HCT116 (cell line): ENCODE results near the gene ATG4D. TPM values are rescaled to one million over a fixed set of nuclear protein-coding genes. Genes with fewer than 3 reads are reported as not detected.

Experiments
- ATAC-seq: fragments of 200-7000 bp; cut with Tn5 transposase; 2 replicates; pipeline ENCODE4 v1.9.1; 2020; ENCODE audit warnings: mild to moderate bottlenecking, moderate library complexity
- BruUV-seq: library from RNA; stranded (reverse); fragments of 400-500 nt; replicated peaks from 2 replicates; lab custom pipeline; 2021; lab: Mats Ljungman, UMichigan
- CTCF ChIA-PET: fragments of 300-600 bp; sonication (Branson Sonifier 250); formaldehyde crosslinking; loops from one replicate; lab custom pipeline; 2021; ENCODE audit warnings: antibody characterized with exemption; lab: Charles Lee
- POLR2A ChIA-PET: fragments of 300-600, 350-600 bp; sonication (Branson Sonifier 250); formaldehyde crosslinking; loops from one replicate; lab custom pipeline; 2021; ENCODE audit warnings: antibody characterized with exemption; lab: Charles Lee
- RAD21 ChIA-PET, 2 experiments: fragments of 300-600 bp; sonication (Branson Sonifier 250); formaldehyde crosslinking; loops; one replicate each; lab custom pipeline; 2023; ENCODE audit warnings: low total read pairs in 2 of 2; ENCODE audit not compliant: uncharacterized antibody in 2 of 2, unreplicated experiment in 2 of 2, low non-redundant PET in 1 of 2; lab: Charles Lee
- DNase-seq: peaks from one replicate; pipeline ENCODE4 v3.0.0-alpha.2; 2010; ENCODE audit warnings: low read depth, low spot score
- H2AFZ ChIP-seq: fragments of 200-600 bp; shearing (Covaris generic), sonication (generic); 2 replicates; pipeline ENCODE4 v1.6.1; 2017; ENCODE audit warnings: low read depth, mixed run types, mixed read lengths, antibody characterized with exemption, low read length; ENCODE audit not compliant: poor library complexity, severe bottlenecking
- H3K27ac ChIP-seq: 2 replicates; pipeline ENCODE4 v1.5.1; 2012; ENCODE audit warnings: low read depth, low read length
- H3K27me3 ChIP-seq: fragments of 200-600 bp; sonication (generic); 2 replicates; pipeline ENCODE4 v1.6.1; 2016; ENCODE audit warnings: mixed run types, low read length, mixed read lengths; ENCODE audit not compliant: insufficient read depth
- H3K36me3 ChIP-seq, 2 experiments: fragments of 200-500 bp in 1 of 2; fragments of 200-600 bp in 1 of 2; sonication (Bioruptor generic) in 1 of 2; sonication (generic) in 1 of 2; 2 replicates each; pipeline versions ENCODE4 v1.5.1 to v1.6.1; 2014 to 2016; ENCODE audit warnings: low read length in 2 of 2, inconsistent platforms in 1 of 2, mixed read lengths in 1 of 2, mixed run types in 1 of 2; ENCODE audit not compliant: insufficient read depth in 2 of 2, control insufficient read depth in 1 of 2
- H3K4me1 ChIP-seq, 2 experiments: fragments of 200-600 bp in 1 of 2; sonication (generic) in 1 of 2; 2 replicates each; pipeline versions ENCODE4 v1.5.1 to v1.6.1; 2012 to 2017; ENCODE audit warnings: low read length in 2 of 2, inconsistent platforms in 1 of 2, mild to moderate bottlenecking in 1 of 2, mixed read lengths in 1 of 2, mixed run types in 1 of 2, moderate library complexity in 1 of 2; ENCODE audit not compliant: insufficient read depth in 2 of 2, control insufficient read depth in 1 of 2
- H3K4me2 ChIP-seq: fragments of 200-600 bp; sonication (generic); 2 replicates; pipeline ENCODE4 v1.6.1; 2017; ENCODE audit warnings: mixed run types, low read length, mixed read lengths
- H3K4me3 ChIP-seq, 2 experiments: fragments of 200-600 bp in 1 of 2; sonication (generic) in 1 of 2; replicated peaks in 1 of 2; 2 replicates each; pipeline ENCODE4 v1.5.1; 2011 to 2016; ENCODE audit warnings: low read length in 2 of 2, control low read depth in 1 of 2, low read depth in 1 of 2, mild to moderate bottlenecking in 1 of 2, mixed read lengths in 1 of 2, mixed run types in 1 of 2
- H3K79me2 ChIP-seq: fragments of 200-600 bp; sonication (generic); 2 replicates; pipeline ENCODE4 v1.6.1; 2017; ENCODE audit warnings: mild to moderate bottlenecking, mixed run types, low read length, moderate library complexity, mixed read lengths; ENCODE audit not compliant: insufficient read depth
- H3K9ac ChIP-seq: fragments of 200-600 bp; sonication (generic); 2 replicates; pipeline ENCODE4 v1.6.1; 2016; ENCODE audit warnings: low read length, mixed read lengths
- H3K9me2 ChIP-seq: fragments of 200-600 bp; sonication (generic), shearing (Covaris generic); 2 replicates; pipeline ENCODE4 v1.6.1; 2017; ENCODE audit warnings: mixed run types, mild to moderate bottlenecking, moderate library complexity; ENCODE audit not compliant: insufficient read depth
- H3K9me3 ChIP-seq, 2 experiments: fragments of 200-500 bp in 1 of 2; fragments of 200-600 bp in 1 of 2; sonication (Bioruptor generic) in 1 of 2; sonication (generic) in 1 of 2; 2 replicates each; pipeline ENCODE4 v1.6.1; 2014 to 2017; ENCODE audit warnings: low read length in 2 of 2, mixed read lengths in 2 of 2, inconsistent platforms in 1 of 2, low read depth in 1 of 2, mild to moderate bottlenecking in 1 of 2, mixed run types in 1 of 2, moderate library complexity in 1 of 2; ENCODE audit not compliant: control insufficient read depth in 1 of 2, insufficient read depth in 1 of 2
- H4K20me1 ChIP-seq: fragments of 200-600 bp; sonication (generic), shearing (Covaris generic); 2 replicates; pipeline ENCODE4 v1.6.1; 2017; ENCODE audit warnings: mixed run types, mild to moderate bottlenecking, moderate library complexity; ENCODE audit not compliant: insufficient read depth
- CBX3 ChIP-seq: IDR thresholded peaks from 2 replicates; pipeline ENCODE4 v1.6.1; 2012; ENCODE audit warnings: low read depth
- EGR1 ChIP-seq: IDR thresholded peaks from 2 replicates; pipeline ENCODE4 v1.6.1; 2012; ENCODE audit warnings: low read depth
- intact Hi-C: fragments of 100-400 bp; cut with micrococcal nuclease; formaldehyde crosslinking; loops from 2 replicates; pipeline ENCODE4 v1.10.0; 2022
- total RNA-seq: library from RNA; stranded (reverse); gene quantifications from one replicate; pipeline ENCODE4 v1.2.1, GENCODE V29; 2021; ENCODE audit not compliant: unreplicated experiment
- TF ChIP-seq, protein P1 (sequence below): IDR thresholded peaks from 2 replicates; pipeline ENCODE4 v1.6.1; 2011; ENCODE audit warnings: mild to moderate bottlenecking, low read length, moderate library complexity; ENCODE audit not compliant: insufficient replicate concordance; ENCODE audit errors: extremely low read depth
- TF ChIP-seq, protein P2 (sequence below), 3 experiments: fragments of 200-600 bp in 1 of 3; sonication (generic) in 1 of 3; IDR thresholded peaks in 2 of 3; conservative IDR thresholded peaks in 1 of 3; 2 replicates each; pipeline ENCODE4 v1.5.1; 2012 to 2017; ENCODE audit warnings: low read depth in 2 of 3, low read length in 2 of 3, antibody characterized with exemption in 1 of 3, borderline replicate concordance in 1 of 3, control low read depth in 1 of 3, mild to moderate bottlenecking in 1 of 3, mixed read lengths in 1 of 3, mixed run types in 1 of 3, moderate library complexity in 1 of 3; ENCODE audit not compliant: insufficient read depth in 1 of 3

Gene ATG4D
- total RNA-seq, 1 experiment from 2014 or later: 45.4 TPM

DNA sequence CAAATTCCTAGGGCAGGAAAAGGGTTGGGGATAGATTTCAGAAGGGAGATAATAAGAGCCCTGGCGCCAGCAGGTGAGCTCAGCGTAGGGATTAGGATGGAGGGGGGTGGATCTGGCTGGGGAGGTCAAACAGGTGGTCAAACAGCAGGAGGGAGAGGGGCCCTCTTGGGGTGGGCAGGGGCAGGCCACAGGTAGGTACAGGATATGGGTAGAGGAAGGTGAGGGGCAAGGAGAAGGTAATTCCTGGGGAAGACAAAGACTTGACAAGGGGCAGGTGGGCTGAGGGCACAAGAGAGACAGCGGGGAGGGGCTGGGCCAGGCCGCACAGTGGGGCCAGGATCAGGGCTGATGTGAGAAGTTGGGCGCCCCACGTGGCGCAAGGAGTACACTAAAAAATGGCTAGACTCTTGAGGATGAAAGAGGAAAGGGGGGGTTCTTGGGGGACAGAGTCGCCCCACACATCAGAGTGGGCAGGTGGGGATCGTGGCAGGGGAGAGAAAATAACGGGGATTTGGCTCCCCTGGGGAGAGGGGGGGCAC, 21.4 kb downstream of the ATG4D start:
- Histone ChIP-seq H3K9ac (peak overlapping the region; percentile 99), H4K20me1 (no peaks in the 10 kb centered on the region), H2AFZ (no peak overlapping the region), H3K4me2 (peak overlapping the region; percentile 98), H3K9me3 (no peaks in the 10 kb centered on the region), H3K27ac (peak overlapping the region; percentile 91), H3K27me3 (no peaks in the 10 kb centered on the region), H3K4me1 (peaks cover 30 to 42% of the 10 kb centered on the region in 2 experiments), H3K4me3 (peak overlapping the region; percentile 76 to 95), H3K79me2 (peaks cover 28% of the 10 kb centered on the region), H3K36me3 (peaks cover 4 to 25% of the 10 kb centered on the region in 2 experiments; a peak in 2 of 4 replicates), H3K9me2 (no peaks in the 10 kb centered on the region)
- ChIA-PET POLR2A (no interaction called here), CTCF (interaction anchor here (1.0 kb wide), 2 partner anchors 24 to 135 kb away, joined by 3 to 4 read pairs; no protein-coding TSS in a partner anchor), RAD21 (no interaction called here)
- no peak for DNase-seq
- ATAC-seq: peak; percentile 12; the same call in 1 of the 2 replicates
- no TSS peak for BruUV-seq
- intact Hi-C loops: loop anchor here (5.0 kb wide), 3 partner anchors 63 to 163 kb away; partner anchors contain the start of genes CDC37, ILF3 and KEAP1
- TF ChIP-seq, protein P1, sequence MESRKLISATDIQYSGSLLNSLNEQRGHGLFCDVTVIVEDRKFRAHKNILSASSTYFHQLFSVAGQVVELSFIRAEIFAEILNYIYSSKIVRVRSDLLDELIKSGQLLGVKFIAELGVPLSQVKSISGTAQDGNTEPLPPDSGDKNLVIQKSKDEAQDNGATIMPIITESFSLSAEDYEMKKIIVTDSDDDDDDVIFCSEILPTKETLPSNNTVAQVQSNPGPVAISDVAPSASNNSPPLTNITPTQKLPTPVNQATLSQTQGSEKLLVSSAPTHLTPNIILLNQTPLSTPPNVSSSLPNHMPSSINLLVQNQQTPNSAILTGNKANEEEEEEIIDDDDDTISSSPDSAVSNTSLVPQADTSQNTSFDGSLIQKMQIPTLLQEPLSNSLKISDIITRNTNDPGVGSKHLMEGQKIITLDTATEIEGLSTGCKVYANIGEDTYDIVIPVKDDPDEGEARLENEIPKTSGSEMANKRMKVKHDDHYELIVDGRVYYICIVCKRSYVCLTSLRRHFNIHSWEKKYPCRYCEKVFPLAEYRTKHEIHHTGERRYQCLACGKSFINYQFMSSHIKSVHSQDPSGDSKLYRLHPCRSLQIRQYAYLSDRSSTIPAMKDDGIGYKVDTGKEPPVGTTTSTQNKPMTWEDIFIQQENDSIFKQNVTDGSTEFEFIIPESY: no peak
- TF ChIP-seq CBX3: no peak
- no peak for TF ChIP-seq EGR1
- TF ChIP-seq, protein P2, sequence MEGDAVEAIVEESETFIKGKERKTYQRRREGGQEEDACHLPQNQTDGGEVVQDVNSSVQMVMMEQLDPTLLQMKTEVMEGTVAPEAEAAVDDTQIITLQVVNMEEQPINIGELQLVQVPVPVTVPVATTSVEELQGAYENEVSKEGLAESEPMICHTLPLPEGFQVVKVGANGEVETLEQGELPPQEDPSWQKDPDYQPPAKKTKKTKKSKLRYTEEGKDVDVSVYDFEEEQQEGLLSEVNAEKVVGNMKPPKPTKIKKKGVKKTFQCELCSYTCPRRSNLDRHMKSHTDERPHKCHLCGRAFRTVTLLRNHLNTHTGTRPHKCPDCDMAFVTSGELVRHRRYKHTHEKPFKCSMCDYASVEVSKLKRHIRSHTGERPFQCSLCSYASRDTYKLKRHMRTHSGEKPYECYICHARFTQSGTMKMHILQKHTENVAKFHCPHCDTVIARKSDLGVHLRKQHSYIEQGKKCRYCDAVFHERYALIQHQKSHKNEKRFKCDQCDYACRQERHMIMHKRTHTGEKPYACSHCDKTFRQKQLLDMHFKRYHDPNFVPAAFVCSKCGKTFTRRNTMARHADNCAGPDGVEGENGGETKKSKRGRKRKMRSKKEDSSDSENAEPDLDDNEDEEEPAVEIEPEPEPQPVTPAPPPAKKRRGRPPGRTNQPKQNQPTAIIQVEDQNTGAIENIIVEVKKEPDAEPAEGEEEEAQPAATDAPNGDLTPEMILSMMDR (IDR thresholded peaks at IDR 0.05 in 2 of 3, conservative IDR thresholded peaks at IDR 0.05 in 1 of 3; ENCODE audit: borderline replicate concordance in 1 of 3, insufficient read depth in 1 of 3, low read depth in 2 of 3, low read length in 2 of 3): peak in 2 of 3 experiments; percentile 8 to 36; a peak in 2 of 6 replicates
